GM12864 (cell line): ENCODE results near the gene ERCC4.
"Not testable (repeated sequence)": the region's sequence is repeated elsewhere in the genome, so short reads cannot be mapped to it uniquely, and the experiment has no call there.

Source experiments
- DNase-seq: peaks from one replicate; pipeline ENCODE4 v3.0.0-alpha.2; 2011; ENCODE audit warnings: low read depth
- H3K4me3 ChIP-seq: 2 replicates; pipeline ENCODE4 v1.5.1; 2011; ENCODE audit warnings: mild to moderate bottlenecking, low read depth, low read length, control low read depth
- TF ChIP-seq, protein P1 (sequence below): IDR thresholded peaks from 2 replicates; pipeline ENCODE4 v1.5.1; 2011; ENCODE audit warnings: low read depth, mild to moderate bottlenecking, moderate library complexity, low read length, control low read depth, inconsistent platforms; ENCODE audit errors: missing control alignments

The ERCC4 gene

DNA sequence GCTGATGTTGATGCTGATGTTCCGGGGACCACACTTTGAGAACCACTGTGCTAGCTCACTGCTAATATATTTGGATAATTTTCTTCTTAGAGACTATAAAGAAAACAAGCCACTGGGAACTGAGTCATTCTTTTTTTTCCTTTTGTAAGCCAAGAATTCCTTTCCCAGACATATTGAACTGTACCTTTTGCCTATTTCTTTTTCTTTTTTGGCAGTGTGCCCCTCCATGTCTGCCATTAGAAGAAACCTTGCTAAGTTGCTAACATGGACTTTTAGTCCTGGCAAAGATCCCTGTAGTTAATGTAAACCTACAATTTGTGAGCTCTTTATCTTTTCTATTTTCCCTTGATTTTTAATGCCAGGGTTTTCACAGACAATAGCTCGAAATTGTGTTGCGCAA, 17.3 kb upstream of the ERCC4 start:
- H3K4me3 ChIP-seq, result no peak overlapping the region
- DNase-seq, result no peak
- TF ChIP-seq, protein P1, sequence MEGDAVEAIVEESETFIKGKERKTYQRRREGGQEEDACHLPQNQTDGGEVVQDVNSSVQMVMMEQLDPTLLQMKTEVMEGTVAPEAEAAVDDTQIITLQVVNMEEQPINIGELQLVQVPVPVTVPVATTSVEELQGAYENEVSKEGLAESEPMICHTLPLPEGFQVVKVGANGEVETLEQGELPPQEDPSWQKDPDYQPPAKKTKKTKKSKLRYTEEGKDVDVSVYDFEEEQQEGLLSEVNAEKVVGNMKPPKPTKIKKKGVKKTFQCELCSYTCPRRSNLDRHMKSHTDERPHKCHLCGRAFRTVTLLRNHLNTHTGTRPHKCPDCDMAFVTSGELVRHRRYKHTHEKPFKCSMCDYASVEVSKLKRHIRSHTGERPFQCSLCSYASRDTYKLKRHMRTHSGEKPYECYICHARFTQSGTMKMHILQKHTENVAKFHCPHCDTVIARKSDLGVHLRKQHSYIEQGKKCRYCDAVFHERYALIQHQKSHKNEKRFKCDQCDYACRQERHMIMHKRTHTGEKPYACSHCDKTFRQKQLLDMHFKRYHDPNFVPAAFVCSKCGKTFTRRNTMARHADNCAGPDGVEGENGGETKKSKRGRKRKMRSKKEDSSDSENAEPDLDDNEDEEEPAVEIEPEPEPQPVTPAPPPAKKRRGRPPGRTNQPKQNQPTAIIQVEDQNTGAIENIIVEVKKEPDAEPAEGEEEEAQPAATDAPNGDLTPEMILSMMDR, result no peak

DNA sequence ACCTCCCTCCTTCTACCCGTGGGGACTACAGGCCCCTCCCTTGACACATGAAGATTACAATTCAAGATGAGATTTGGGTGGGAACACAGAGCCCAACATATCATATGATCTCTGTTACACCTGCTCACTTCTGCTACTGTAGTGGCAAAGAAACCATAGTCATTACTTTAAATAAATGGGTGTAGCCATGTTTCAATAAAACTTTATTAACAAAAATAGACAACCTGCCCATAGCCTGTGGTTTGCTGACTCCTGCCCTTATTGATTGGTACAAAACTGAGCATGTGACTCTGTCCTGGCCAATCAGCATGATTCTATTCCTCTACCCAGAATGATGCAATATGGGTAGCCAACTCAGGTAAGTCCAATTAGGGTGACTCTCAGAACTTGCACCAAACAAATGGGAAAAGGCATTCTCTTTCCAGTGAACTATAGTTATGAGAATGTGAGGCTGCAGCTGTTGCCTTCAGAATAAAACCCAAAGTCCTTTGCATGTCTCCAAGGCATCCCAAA, 15.7 kb upstream of the ERCC4 start:
- TF ChIP-seq, protein P1, result no peak
- no peak overlapping the region for H3K4me3 ChIP-seq
- no peak for DNase-seq

DNA sequence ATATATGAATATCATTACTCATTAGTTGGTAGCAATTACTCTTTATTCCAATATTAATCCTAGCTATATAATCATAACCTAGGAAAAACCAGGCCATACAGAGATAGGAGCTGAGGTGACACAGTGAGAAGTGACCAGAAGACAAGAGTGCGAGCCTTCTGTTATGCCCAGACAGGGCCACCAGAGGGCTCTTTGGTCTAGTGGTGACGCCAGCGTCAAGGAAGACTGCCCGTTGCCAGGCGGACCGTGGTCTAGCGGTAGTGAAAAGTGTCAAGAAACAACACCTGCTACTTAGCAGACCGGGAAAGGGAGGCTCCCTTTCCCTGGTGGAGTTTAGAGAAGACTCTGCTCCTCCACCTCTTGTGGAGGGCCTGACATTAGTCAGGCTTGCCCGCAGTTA, 15.1 kb upstream of the ERCC4 start:
- DNase-seq, H3K4me3 ChIP-seq: not testable (repeated sequence)
- TF ChIP-seq, protein P1, result peak; percentile 61

DNA sequence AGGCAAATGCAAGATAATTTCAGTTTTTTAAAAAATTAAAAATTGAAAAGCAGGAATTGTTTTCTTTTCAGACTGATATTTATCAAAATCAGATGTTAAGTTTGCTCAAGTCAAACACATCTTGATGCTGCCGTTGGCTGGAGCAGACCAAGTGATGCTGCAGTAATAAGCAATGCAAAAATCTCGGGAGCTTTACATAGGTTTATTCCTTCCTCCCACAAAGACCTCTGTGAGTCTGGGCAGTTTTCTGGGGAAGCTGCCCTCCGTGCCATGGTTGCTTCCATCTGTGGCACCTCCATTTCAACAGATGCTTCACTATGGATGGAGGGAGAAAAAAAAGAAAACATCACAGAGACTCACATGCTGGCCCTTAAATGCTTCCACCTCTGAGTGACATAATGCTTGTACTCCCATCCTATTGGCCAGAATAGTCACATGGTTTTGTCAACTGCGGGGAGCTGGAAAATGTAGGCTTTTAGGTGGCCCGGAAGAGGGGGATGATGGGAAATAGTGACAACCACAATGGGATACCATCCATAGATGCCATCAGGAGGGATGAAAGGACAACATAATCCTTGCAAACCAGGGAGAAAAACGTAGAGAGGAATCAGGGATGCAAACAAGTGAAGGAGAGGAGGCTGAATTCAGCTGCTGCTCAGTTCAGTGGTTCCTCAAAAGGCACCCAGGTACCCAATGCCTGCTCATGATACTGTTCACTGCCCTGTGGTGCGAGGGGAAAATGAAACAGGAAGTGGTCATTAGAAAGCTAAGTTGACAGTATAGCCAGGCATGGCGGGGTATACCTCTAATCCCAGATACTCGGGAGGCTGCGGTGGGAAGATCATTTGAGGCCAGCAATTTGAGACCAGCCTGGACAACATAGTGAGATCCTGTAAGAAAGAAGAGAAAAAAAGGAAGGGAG, 13.5 kb upstream of the ERCC4 start:
- H3K4me3 ChIP-seq, result no peak overlapping the region
- TF ChIP-seq, protein P1, result no peak
- no peak for DNase-seq

DNA sequence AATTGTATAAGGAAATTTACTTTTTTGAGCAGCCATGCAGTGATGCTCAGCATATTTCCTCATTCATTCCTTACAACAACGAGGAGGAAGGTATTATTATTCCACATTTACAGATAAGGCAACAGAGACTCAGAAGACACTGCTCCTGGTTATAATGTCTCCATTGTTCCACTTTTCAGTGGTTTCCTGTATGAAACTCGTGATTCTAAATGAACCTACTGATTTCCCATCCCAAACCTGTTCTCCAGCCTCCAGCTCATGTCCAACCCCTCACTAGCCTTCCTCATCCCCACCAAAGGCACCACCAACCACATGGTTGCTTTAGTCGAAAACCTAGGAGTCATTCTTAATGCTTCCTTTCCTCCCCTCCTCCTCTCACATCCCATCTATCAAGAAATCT, 12.5 kb upstream of the ERCC4 start:
- DNase-seq, result no peak
- no peak overlapping the region for H3K4me3 ChIP-seq
- TF ChIP-seq, protein P1, result no peak

DNA sequence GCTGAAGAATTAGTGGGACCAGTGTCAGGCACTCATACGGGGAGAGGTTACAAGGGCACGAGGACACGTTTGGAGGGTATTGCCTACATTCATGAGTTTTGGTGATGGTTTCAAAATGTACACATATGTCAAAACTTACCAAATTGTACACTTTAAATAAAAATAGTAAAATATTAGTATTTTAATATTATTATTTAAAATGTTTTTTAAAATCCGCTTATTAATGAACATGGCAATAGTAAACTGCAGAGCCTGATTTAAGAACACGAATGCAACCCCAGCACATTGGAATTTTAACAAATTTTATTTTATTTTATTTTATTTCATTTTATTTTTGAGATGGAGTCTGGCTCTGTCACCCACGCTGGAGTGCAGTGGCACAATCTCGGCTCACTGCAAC, 10.9 kb upstream of the ERCC4 start:
- TF ChIP-seq, protein P1, result no peak
- no peak for DNase-seq
- H3K4me3 ChIP-seq, result no peak overlapping the region
